HT1080 (cell line): ENCODE measurements around the gene YWHAE. TPM values are rescaled to one million over a fixed set of nuclear protein-coding genes. Genes with fewer than 3 reads are reported as not detected.

Experiments
- small RNA-seq: library from RNA; depleted of rRNA; stranded (forward); fragments of <200 nt; gene quantifications from one replicate; pipeline ENCODE3, GENCODE V24; 2014
- total RNA-seq: library from RNA; depleted of rRNA; stranded (reverse); fragments of >200 nt; shearing (Covaris generic); gene quantifications from 2 replicates; pipeline ENCODE4 v1.2.3, GENCODE V29; 2014; rRNA removed

The YWHAE gene
- total RNA-seq, 1 experiment from 2014 or later: 381 TPM

Small RNA genes within 50 kb of the gene (small RNA-seq; reads per million reads assigned to genes)
- gene AC032044.2: not detected

Other genes with a start within 250 kb of the YWHAE start
- gene ABR, start 220.2 kb downstream of the YWHAE start, total RNA-seq: 64.7 and 71.2 TPM in 2 replicates
- gene BHLHA9, start 129.8 kb downstream of the YWHAE start, total RNA-seq: not detected in 2 replicates
- gene TRARG1, start 120.6 kb downstream of the YWHAE start, total RNA-seq: not detected in 2 replicates
- gene CRK, start 56.0 kb upstream of the YWHAE start, total RNA-seq: 82.8 and 88.5 TPM in 2 replicates
- 50.6 and 61.0 TPM in 2 replicates for gene MYO1C, start 92.5 kb upstream of the YWHAE start, total RNA-seq
- 35.3 and 46.9 TPM in 2 replicates for gene INPP5K, start 116.4 kb upstream of the YWHAE start, total RNA-seq
- 37.7 and 48.3 TPM in 2 replicates for gene PITPNA, start 162.6 kb upstream of the YWHAE start, total RNA-seq
- gene SLC43A2, start 228.6 kb upstream of the YWHAE start, total RNA-seq: 3.5 and 3.9 TPM in 2 replicates
- 1.5 and 2.5 TPM in 2 replicates for gene SCARF1, start 245.5 kb upstream of the YWHAE start, total RNA-seq
- 8.0 and 8.9 TPM in 2 replicates for gene RILP, start 249.6 kb upstream of the YWHAE start, total RNA-seq